ENCODE data around the gene LRRN2. TPM values are rescaled to one million over a fixed set of nuclear protein-coding genes. Genes with fewer than 3 reads are reported as not detected.

LRRN2 gene
- total RNA-seq, 2 donors from 2014 or later: 11.4 to 16.2 TPM

DNA sequence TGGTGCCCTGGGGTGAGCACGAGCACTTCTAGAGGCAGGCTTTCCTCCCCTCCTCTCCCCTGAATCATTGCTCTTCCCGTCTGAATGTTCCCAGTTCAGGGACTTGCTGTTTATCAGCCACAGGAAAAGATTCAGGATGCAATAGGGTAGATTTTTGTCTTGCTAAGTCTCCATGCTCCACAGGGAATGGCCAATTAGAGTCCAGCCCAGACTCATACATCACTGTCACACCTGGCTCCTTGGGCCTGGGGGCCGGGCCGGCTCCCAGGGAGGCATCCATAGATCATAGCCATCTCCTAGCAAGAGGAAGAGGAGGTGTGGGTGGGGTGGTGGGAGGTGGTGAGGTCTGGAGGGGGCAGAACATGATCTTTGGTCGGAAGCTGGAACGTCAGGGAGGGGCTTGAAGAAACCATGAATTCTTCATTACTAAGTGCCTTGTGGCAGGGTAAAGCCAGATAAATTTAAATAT lies 83.4 kb downstream of the LRRN2 start:
- H3K36me3 ChIP-seq (ENCODE audit: control insufficient read depth, insufficient read depth, low read length): no peaks in the 10 kb centered on the region
- DNase-seq: no peak
- no peaks in the 10 kb centered on the region for H3K4me1 ChIP-seq (ENCODE audit: control insufficient read depth, insufficient read depth, low read length)
- 50 to 58% methylated on average over 4 to 6 of the region's 6 CpGs for WGBS, 2 experiments (ENCODE audit: insufficient coverage in 1 of 2, insufficient read length in 1 of 2)
- no peak overlapping the region for H3K9ac ChIP-seq (ENCODE audit: extremely low read depth, low read length, poor library complexity, severe bottlenecking)
- Mint-ChIP-seq H3K27ac (no peak overlapping the region), H3K27me3 (ENCODE audit: insufficient read depth) (no peaks in the 10 kb centered on the region), H3K4me1 (no peaks in the 10 kb centered on the region), H3K36me3 (ENCODE audit: low read depth) (no peaks in the 10 kb centered on the region), H3K9me3 (no peaks in the 10 kb centered on the region), H3K4me3 (no peak overlapping the region)
- H3K27ac ChIP-seq (ENCODE audit: low read depth, low read length): peak overlapping the region; percentile 64
- TF ChIP-seq, protein P1, sequence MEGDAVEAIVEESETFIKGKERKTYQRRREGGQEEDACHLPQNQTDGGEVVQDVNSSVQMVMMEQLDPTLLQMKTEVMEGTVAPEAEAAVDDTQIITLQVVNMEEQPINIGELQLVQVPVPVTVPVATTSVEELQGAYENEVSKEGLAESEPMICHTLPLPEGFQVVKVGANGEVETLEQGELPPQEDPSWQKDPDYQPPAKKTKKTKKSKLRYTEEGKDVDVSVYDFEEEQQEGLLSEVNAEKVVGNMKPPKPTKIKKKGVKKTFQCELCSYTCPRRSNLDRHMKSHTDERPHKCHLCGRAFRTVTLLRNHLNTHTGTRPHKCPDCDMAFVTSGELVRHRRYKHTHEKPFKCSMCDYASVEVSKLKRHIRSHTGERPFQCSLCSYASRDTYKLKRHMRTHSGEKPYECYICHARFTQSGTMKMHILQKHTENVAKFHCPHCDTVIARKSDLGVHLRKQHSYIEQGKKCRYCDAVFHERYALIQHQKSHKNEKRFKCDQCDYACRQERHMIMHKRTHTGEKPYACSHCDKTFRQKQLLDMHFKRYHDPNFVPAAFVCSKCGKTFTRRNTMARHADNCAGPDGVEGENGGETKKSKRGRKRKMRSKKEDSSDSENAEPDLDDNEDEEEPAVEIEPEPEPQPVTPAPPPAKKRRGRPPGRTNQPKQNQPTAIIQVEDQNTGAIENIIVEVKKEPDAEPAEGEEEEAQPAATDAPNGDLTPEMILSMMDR (conservative IDR thresholded peaks at IDR 0.05): no peak
- no peaks in the 10 kb centered on the region for H3K9me3 ChIP-seq (ENCODE audit: control insufficient read depth, low read length)
- H3K4me3 ChIP-seq (ENCODE audit: low read length): no peak overlapping the region
- H3K27me3 ChIP-seq (ENCODE audit: control insufficient read depth, insufficient read depth, low read length, poor library complexity, severe bottlenecking): no peaks in the 10 kb centered on the region

DNA sequence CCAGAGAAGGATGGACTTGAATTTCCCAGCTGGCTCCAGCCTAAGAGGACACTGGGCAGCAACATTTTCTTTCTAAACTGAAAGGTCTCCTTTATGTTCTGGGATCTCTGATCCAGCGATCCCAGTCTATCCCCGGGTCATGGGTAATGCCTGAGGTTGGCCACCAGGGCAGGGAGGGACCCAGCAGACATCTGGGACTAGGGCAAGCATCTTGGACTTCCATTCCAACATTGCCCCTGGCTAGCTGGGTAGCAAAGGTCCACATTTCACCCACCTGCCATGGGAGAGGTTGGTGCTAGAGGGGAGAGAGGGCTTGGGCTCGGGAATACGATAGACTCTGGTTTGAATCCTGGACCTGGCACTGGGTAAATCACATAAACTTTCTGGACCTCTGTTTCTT lies 84.6 kb downstream of the LRRN2 start:
- Mint-ChIP-seq H3K4me1 (no peaks in the 10 kb centered on the region), H3K27me3 (ENCODE audit: insufficient read depth) (no peaks in the 10 kb centered on the region), H3K9me3 (no peaks in the 10 kb centered on the region), H3K36me3 (ENCODE audit: low read depth) (no peaks in the 10 kb centered on the region), H3K27ac (no peak overlapping the region), H3K4me3 (no peak overlapping the region)
- Histone ChIP-seq H3K9me3 (ENCODE audit: control insufficient read depth, low read length) (no peaks in the 10 kb centered on the region), H3K36me3 (ENCODE audit: control insufficient read depth, insufficient read depth, low read length) (no peaks in the 10 kb centered on the region), H3K4me3 (ENCODE audit: low read length) (no peak overlapping the region), H3K27ac (ENCODE audit: low read depth, low read length) (no peak overlapping the region), H3K4me1 (ENCODE audit: control insufficient read depth, insufficient read depth, low read length) (no peaks in the 10 kb centered on the region), H3K9ac (ENCODE audit: extremely low read depth, low read length, poor library complexity, severe bottlenecking) (no peak overlapping the region), H3K27me3 (ENCODE audit: control insufficient read depth, insufficient read depth, low read length, poor library complexity, severe bottlenecking) (no peaks in the 10 kb centered on the region)
- TF ChIP-seq, protein P1 (conservative IDR thresholded peaks at IDR 0.05): peak; percentile 69
- peak; percentile 72 for DNase-seq
- 92% methylated on average over 4 of the region's 4 CpGs for WGBS, 2 experiments (ENCODE audit: insufficient coverage in 1 of 2, insufficient read length in 1 of 2)

DNA sequence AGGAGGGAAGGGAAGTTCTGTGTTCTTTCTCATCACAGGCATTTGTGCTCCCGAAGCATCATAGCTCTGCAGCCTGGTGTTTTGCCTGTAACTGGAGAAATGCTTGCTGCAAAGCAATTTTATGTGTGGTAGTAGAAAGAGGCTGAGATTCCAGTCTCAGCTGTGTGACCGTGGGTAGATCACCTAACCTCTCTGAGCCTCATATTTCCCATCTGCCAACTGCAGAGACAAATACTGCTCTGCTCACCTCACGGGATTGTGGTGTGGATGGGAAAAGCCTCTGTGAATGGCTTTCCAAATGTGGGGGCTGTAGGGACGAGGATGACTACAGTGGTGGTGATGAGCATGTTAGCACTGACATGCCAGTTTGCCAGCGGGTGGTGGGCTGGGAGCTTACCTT lies 85.3 kb downstream of the LRRN2 start:
- Histone ChIP-seq H3K9me3 (ENCODE audit: control insufficient read depth, low read length) (no peaks in the 10 kb centered on the region), H3K4me3 (ENCODE audit: low read length) (no peak overlapping the region), H3K36me3 (ENCODE audit: control insufficient read depth, insufficient read depth, low read length) (no peaks in the 10 kb centered on the region), H3K27ac (ENCODE audit: low read depth, low read length) (no peak overlapping the region), H3K27me3 (ENCODE audit: control insufficient read depth, insufficient read depth, low read length, poor library complexity, severe bottlenecking) (no peaks in the 10 kb centered on the region), H3K9ac (ENCODE audit: extremely low read depth, low read length, poor library complexity, severe bottlenecking) (no peak overlapping the region), H3K4me1 (ENCODE audit: control insufficient read depth, insufficient read depth, low read length) (no peaks in the 10 kb centered on the region)
- WGBS, 2 experiments (ENCODE audit: insufficient coverage in 1 of 2, insufficient read length in 1 of 2): 92 to 93% methylated on average over 5 of the region's 5 CpGs
- Mint-ChIP-seq H3K27me3 (ENCODE audit: insufficient read depth) (no peaks in the 10 kb centered on the region), H3K4me3 (no peak overlapping the region), H3K27ac (no peak overlapping the region), H3K4me1 (no peaks in the 10 kb centered on the region), H3K9me3 (no peaks in the 10 kb centered on the region), H3K36me3 (ENCODE audit: low read depth) (no peaks in the 10 kb centered on the region)
- TF ChIP-seq, protein P1 (conservative IDR thresholded peaks at IDR 0.05): no peak
- no peak for DNase-seq
